Measurements from ENCODE around the gene RGS19.
"Not testable (repeated sequence)": the region's sequence is repeated elsewhere in the genome, so short reads cannot be mapped to it uniquely, and the experiment has no call there.

RGS19 gene

DNA sequence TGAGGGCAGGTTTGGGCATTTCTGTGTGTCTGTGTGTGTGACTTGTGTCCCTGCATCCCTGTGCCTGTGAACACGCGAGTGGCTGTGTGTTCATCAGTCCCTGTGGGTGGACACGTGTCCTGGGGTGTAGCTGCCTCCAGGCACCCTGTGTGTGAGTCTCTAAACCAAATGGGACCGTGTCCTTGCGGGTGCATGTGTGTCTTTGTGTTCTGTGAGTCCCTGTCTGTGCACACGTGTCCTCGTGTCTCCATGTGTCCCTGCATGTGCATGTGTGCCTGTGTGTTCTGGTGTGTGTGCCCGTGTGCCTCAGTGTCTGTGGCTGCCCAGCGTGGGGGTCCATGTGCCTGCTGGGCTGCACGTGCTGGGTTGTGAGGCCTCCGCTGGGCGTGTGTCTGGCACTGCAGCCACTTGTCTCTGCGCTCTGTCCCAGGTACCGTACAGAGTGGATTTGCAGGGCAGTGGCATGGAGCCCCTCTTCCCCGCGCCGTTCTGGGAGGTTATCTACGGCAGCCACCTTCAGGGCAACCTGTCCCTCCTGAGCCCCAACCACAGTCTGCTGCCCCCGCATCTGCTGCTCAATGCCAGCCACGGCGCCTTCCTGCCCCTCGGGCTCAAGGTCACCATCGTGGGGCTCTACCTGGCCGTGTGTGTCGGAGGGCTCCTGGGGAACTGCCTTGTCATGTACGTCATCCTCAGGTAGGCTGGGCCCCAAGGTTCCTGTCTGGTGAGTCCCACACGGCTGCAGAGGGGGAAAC lies 13.1 kb upstream of the RGS19 start:
- no peak overlapping the region for H3K4me3 ChIP-seq (ENCODE audit: control insufficient read depth, low read depth, low read length)
- no peak for DNase-seq (ENCODE audit: low read depth)
- TF ChIP-seq, protein P1, sequence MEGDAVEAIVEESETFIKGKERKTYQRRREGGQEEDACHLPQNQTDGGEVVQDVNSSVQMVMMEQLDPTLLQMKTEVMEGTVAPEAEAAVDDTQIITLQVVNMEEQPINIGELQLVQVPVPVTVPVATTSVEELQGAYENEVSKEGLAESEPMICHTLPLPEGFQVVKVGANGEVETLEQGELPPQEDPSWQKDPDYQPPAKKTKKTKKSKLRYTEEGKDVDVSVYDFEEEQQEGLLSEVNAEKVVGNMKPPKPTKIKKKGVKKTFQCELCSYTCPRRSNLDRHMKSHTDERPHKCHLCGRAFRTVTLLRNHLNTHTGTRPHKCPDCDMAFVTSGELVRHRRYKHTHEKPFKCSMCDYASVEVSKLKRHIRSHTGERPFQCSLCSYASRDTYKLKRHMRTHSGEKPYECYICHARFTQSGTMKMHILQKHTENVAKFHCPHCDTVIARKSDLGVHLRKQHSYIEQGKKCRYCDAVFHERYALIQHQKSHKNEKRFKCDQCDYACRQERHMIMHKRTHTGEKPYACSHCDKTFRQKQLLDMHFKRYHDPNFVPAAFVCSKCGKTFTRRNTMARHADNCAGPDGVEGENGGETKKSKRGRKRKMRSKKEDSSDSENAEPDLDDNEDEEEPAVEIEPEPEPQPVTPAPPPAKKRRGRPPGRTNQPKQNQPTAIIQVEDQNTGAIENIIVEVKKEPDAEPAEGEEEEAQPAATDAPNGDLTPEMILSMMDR (IDR thresholded peaks at IDR 0.05; ENCODE audit: control insufficient read depth, insufficient read depth, low read depth, low read length, missing control alignments) = no peak

DNA sequence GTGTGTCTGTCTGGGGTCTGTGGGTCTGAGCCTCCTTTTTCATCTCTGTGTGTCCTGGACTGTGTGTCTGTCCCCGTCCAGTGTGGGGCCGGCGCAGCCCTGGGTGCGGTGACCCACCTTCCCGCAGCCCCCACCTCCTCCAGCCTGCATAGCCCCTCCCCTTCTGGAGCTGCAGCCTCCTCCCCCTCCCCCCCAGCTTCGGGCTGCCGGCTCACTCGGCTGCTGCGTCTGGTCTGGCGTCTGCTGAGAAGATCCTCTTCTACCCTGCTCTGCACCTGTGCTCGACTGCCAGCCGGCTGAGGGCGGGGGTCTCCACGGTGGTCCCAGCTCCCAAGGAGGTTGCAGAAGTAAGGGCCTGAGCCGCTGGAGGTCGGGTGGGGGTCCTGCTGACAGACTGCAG lies 12.5 kb upstream of the RGS19 start:
- H3K4me3 ChIP-seq (ENCODE audit: control insufficient read depth, low read depth, low read length) = no peak overlapping the region
- no peak for DNase-seq (ENCODE audit: low read depth)
- TF ChIP-seq, protein P1 (IDR thresholded peaks at IDR 0.05; ENCODE audit: control insufficient read depth, insufficient read depth, low read depth, low read length, missing control alignments) = no peak

- DNase-seq (ENCODE audit: low read depth) = no peak
- no peak overlapping the region for H3K4me3 ChIP-seq (ENCODE audit: control insufficient read depth, low read depth, low read length)
- TF ChIP-seq, protein P1 (IDR thresholded peaks at IDR 0.05; ENCODE audit: control insufficient read depth, insufficient read depth, low read depth, low read length, missing control alignments) = no peak
These were observed 12.0 kb upstream of the RGS19 start for GRCh38 chr20:64091340-64091739.

- TF ChIP-seq, protein P1 (IDR thresholded peaks at IDR 0.05; ENCODE audit: control insufficient read depth, insufficient read depth, low read depth, low read length, missing control alignments) = no peak
- DNase-seq (ENCODE audit: low read depth) = no peak
These were observed 10.8 kb upstream of the RGS19 start for GRCh38 chr20:64090165-64090564.

GRCh38 chr20:64088586-64088985 lies 9.3 kb upstream of the RGS19 start:
- not testable (repeated sequence) for DNase-seq (ENCODE audit: low read depth); H3K4me3 ChIP-seq (ENCODE audit: control insufficient read depth, low read depth, low read length)

More at GRCh38 chr20:64090165-64090564, 10.8 kb upstream of the RGS19 start:
- H3K4me3 ChIP-seq (ENCODE audit: control insufficient read depth, low read depth, low read length) = no peak overlapping the region

- not testable (repeated sequence) for H3K4me3 ChIP-seq (ENCODE audit: control insufficient read depth, low read depth, low read length); DNase-seq (ENCODE audit: low read depth)
These were observed 8.0 kb upstream of the RGS19 start for GRCh38 chr20:64087226-64087825.

DNA sequence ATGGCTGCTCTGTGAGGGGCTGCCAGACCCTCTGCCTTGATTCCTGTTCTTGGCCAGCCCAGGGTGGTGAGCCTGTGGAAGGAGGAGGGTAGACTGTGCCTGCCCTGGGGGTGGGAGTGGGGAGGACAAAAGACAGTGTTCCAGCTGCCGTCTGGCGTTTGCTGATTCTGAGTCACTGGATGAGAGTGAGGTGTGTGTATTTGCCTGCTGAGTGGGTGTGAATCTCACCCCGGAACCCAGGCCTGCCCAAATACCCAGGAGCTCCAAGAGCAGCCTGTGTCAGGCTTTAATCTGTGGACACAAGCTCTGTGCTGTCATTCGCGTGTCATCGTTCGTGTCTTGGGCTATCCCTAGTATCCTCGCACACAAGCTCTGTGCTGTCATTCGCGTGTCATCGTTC lies 7.5 kb upstream of the RGS19 start:
- no peak overlapping the region for H3K4me3 ChIP-seq (ENCODE audit: control insufficient read depth, low read depth, low read length)
- DNase-seq (ENCODE audit: low read depth) = no peak
- TF ChIP-seq, protein P1 (IDR thresholded peaks at IDR 0.05; ENCODE audit: control insufficient read depth, insufficient read depth, low read depth, low read length, missing control alignments) = no peak

Data from AG09309 (cell line).